MCF 10A (cell line): ENCODE measurements around the gene AP2S1. TPM values are rescaled to one million over a fixed set of nuclear protein-coding genes. Genes with fewer than 3 reads are reported as not detected.
A peak's percentile ranks its signal among the peaks of the same experiment; 100 is the strongest.

ENCODE experiments used
- BruUV-seq: library from RNA; stranded (reverse); fragments of 400-500 nt; replicated peaks from 2 replicates; lab custom pipeline; 2021; lab: Mats Ljungman, UMichigan
- CTCF ChIA-PET: fragments of 300-600 bp; sonication (Branson Sonifier 250); formaldehyde crosslinking; extraction: SDS; loops from one replicate; lab custom pipeline; 2021; ENCODE audit warnings: antibody characterized with exemption, inconsistent platforms; lab: Yijun Ruan, JAX
- POLR2A ChIA-PET: fragments of 300-600, 350-650 bp; sonication (Branson Sonifier 250); formaldehyde crosslinking; extraction: SDS; loops from one replicate; lab custom pipeline; 2020; ENCODE audit warnings: antibody characterized with exemption, inconsistent platforms; lab: Yijun Ruan, JAX
- DNase-seq: peaks from one replicate; pipeline ENCODE4 v3.0.0-alpha.2; 2018; ENCODE audit not compliant: unreplicated experiment
- H3K27ac Mint-ChIP-seq: one replicate; pipeline ENCODE4 v1.8.0; 2022; ENCODE audit warnings: mild to moderate bottlenecking, low read depth, mixed read lengths; ENCODE audit not compliant: unreplicated experiment
- H3K27me3 Mint-ChIP-seq: one replicate; pipeline ENCODE4 v1.8.0; 2022; ENCODE audit warnings: mixed read lengths; ENCODE audit not compliant: insufficient read depth, unreplicated experiment
- H3K36me3 Mint-ChIP-seq: one replicate; pipeline ENCODE4 v1.8.0; 2022; ENCODE audit warnings: mild to moderate bottlenecking, moderate library complexity, mixed read lengths; ENCODE audit not compliant: insufficient read depth, unreplicated experiment
- H3K4me1 Mint-ChIP-seq: one replicate; pipeline ENCODE4 v1.8.0; 2022; ENCODE audit warnings: mixed read lengths; ENCODE audit not compliant: insufficient read depth, unreplicated experiment
- H3K4me3 Mint-ChIP-seq: one replicate; pipeline ENCODE4 v1.8.0; 2022; ENCODE audit warnings: mild to moderate bottlenecking, moderate library complexity, mixed read lengths; ENCODE audit not compliant: unreplicated experiment
- H3K9me3 Mint-ChIP-seq: one replicate; pipeline ENCODE4 v1.8.0; 2022; ENCODE audit warnings: mixed read lengths; ENCODE audit not compliant: unreplicated experiment
- CTCF ChIP-seq: fragments of 200-600 bp; IDR thresholded peaks from one replicate; pipeline ENCODE4 v1.8.0; 2022; ENCODE audit warnings: antibody characterized with exemption, mild to moderate bottlenecking; ENCODE audit not compliant: unreplicated experiment
- intact Hi-C: fragments of 100-400 bp; cut with micrococcal nuclease; formaldehyde crosslinking; loops from 2 replicates; pipeline ENCODE4 v1.14.1; 2022
- total RNA-seq: library from RNA; stranded (reverse); gene quantifications from 2 replicates; pipeline ENCODE4 v1.2.3, GENCODE V29; 2022

Gene AP2S1
- total RNA-seq, 1 experiment from 2014 or later, result 252 TPM

- no peak for TF ChIP-seq CTCF
- H3K4me1 Mint-ChIP-seq, result peaks cover 21% of the 10 kb centered on the region
- H3K9me3 Mint-ChIP-seq, result no peaks in the 10 kb centered on the region
- intact Hi-C loops, result loop anchor here (2.0 to 5.0 kb wide), 2 partner anchors 63 to 270 kb away; partner anchors contain the start of gene SAE1
- DNase-seq, result peak; percentile 46
- no peaks in the 10 kb centered on the region for H3K27me3 Mint-ChIP-seq
- POLR2A ChIA-PET, result interaction anchor here (0.5 to 5.9 kb wide), 22 partner anchors 8 to 261 kb away, joined by 3 to 59 read pairs (median 6); partner anchors contain the start of genes AP2S1, CALM3, SLC1A5 and ZC3H4
- no peak overlapping the region for H3K4me3 Mint-ChIP-seq
- H3K27ac Mint-ChIP-seq, result no peak overlapping the region
- no TSS peak for BruUV-seq
- CTCF ChIA-PET, result interaction anchor here (0.9 to 1.3 kb wide), 2 partner anchors 25 to 129 kb away, joined by 4 to 8 read pairs; no protein-coding TSS in a partner anchor
- no peaks in the 10 kb centered on the region for H3K36me3 Mint-ChIP-seq
Measured at GRCh38 chr19:46861691-46862502, 11.3 kb upstream of the AP2S1 start.

GRCh38 chr19:46860846-46861690 lies 10.4 kb upstream of the AP2S1 start, which contains the start of gene ARHGAP35:
TSS of gene ARHGAP35 (plus strand) at chr19:46860997. CDS start at chr19:46918676, 57,679 bp downstream.
- Mint-ChIP-seq H3K27me3 (no peaks in the 10 kb centered on the region), H3K4me3 (no peak within 1 kb of the TSS), H3K4me1 (peaks cover 18% of the 10 kb centered on the region), H3K9me3 (no peaks in the 10 kb centered on the region), H3K27ac (peak within 1 kb of the TSS; percentile 71), H3K36me3 (no peaks in the 10 kb centered on the region)
- no TSS peak for BruUV-seq
- peak; percentile 87 for DNase-seq
- TF ChIP-seq CTCF, result no peak
- ChIA-PET POLR2A (interaction anchor here (0.5 to 5.9 kb wide), 24 partner anchors 8 to 260 kb away, joined by 3 to 59 read pairs (median 7); partner anchors contain the start of genes AP2S1, CALM3, SLC1A5 and ZC3H4), CTCF (interaction anchor here (0.9 to 5.8 kb wide), 3 partner anchors 26 to 130 kb away, joined by 4 to 67 read pairs (median 8); no protein-coding TSS in a partner anchor)
- intact Hi-C loops, result loop anchor here (1.0 to 5.0 kb wide), 3 partner anchors 64 to 271 kb away; partner anchors contain the start of gene SAE1

GRCh38 chr19:46860125-46860845 lies 9.6 kb upstream of the AP2S1 start:
- TF ChIP-seq CTCF, result no peak
- CTCF ChIA-PET, result interaction anchor here (0.6 to 5.8 kb wide), 4 partner anchors 39 to 249 kb away, joined by 3 to 67 read pairs (median 4); no protein-coding TSS in a partner anchor
- Mint-ChIP-seq H3K4me1 (peaks cover 11% of the 10 kb centered on the region), H3K27ac (peak overlapping the region; percentile 71), H3K9me3 (no peaks in the 10 kb centered on the region), H3K4me3 (no peak overlapping the region), H3K36me3 (no peaks in the 10 kb centered on the region), H3K27me3 (no peaks in the 10 kb centered on the region)
- intact Hi-C loops, result loop anchor here (1.0 to 5.0 kb wide), 3 partner anchors 65 to 272 kb away; partner anchors contain the start of gene SAE1
- no TSS peak for BruUV-seq
- POLR2A ChIA-PET, result interaction anchor here (0.5 to 5.9 kb wide), 16 partner anchors 9 to 253 kb away, joined by 3 to 59 read pairs (median 8); partner anchors contain the start of genes AP2S1, SLC1A5 and ZC3H4
- peak; percentile 99 for DNase-seq
